Retinal pigment epithelial cell (primary cell): ENCODE measurements around the gene PSMD6.

Source experiments
- DNase-seq: peaks from one replicate; pipeline ENCODE4 v3.0.0-alpha.2; 2010; ENCODE audit warnings: low read depth
- H3K4me3 ChIP-seq: 2 replicates; pipeline ENCODE4 v1.5.1; 2011; ENCODE audit warnings: mild to moderate bottlenecking, low read length, control low read depth, moderate library complexity
- CTCF ChIP-seq: conservative IDR thresholded peaks from 2 replicates; pipeline ENCODE4 v1.5.1; 2011; ENCODE audit warnings: low read depth, low read length, control low read depth, inconsistent platforms

PSMD6 gene

GRCh38 chr3:64023861-64024223 lies 548 bp upstream of the PSMD6 start:
- no peak for DNase-seq
- no peak for TF ChIP-seq CTCF
- H3K4me3 ChIP-seq = no peak overlapping the region

- no peak for TF ChIP-seq CTCF
- H3K4me3 ChIP-seq = peak overlapping the region; percentile 93
- DNase-seq = no peak
Observed at GRCh38 chr3:64022451-64023186, 675 bp downstream of the PSMD6 start.

GRCh38 chr3:64021922-64022321 lies 1.4 kb downstream of the PSMD6 start:
- H3K4me3 ChIP-seq = peak overlapping the region; percentile 93
- DNase-seq = no peak
- no peak for TF ChIP-seq CTCF

- TF ChIP-seq CTCF = no peak
- H3K4me3 ChIP-seq = no peak overlapping the region
- no peak for DNase-seq
Observed at GRCh38 chr3:64019879-64020278, 3.4 kb downstream of the PSMD6 start.

- DNase-seq = no peak
- H3K4me3 ChIP-seq = no peak overlapping the region
- no peak for TF ChIP-seq CTCF
Observed at GRCh38 chr3:64019271-64019670, 4.0 kb downstream of the PSMD6 start.

DNA sequence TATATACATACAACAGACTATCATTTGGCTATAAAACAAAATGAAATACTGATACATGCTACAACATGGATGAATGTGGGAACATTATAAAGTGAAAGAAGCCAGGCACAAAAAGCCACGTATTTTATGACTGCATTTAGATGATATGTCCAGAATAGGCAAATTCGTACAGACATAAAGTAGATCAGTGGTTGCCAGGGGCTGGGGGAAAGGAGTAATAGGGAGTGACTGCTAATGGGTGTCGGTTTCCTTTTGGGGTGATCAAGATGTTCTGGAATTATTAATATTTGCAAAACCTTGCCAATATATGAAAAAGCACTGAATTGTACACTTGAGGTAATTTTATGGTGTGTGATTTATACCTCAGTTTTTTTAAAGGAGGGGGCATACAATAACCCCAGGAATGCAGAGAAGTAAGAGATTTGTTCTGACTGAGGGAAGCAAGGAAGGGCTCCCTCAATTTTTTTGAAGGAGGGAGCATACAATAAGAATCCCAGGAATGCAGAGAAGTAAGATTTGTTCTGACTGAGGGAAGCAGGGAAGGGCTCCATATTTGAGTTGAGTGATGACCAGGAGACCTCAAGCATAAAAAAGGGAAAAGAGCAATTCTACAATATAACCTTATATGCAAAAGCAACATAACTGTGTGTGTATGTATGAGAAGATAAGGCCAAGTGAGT lies 6.2 kb downstream of the PSMD6 start:
- no peak for DNase-seq
- no peak for TF ChIP-seq CTCF
- H3K4me3 ChIP-seq = no peak overlapping the region

DNA sequence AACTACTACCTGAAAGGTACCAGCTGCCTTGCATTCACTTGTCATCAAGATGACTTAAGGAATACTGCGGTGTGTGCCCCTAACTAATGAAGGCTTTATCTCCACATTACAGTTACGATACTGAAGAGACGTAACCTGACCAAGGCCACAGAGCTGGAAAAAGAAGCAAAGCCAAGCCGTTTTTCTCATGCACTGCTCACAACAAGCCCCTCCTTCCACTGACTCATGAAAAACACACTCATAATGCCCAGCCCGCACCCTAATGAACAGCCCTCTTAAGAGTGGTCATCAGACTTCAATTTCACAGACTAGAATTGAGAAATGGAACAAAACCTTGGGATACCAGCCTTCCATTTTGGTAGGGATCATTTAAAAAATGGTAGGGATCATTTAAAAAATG lies 11.6 kb downstream of the PSMD6 start:
- peak; percentile 52 for DNase-seq
- no peak for TF ChIP-seq CTCF
- H3K4me3 ChIP-seq = no peak overlapping the region
